GM12878 (cell line): ENCODE measurements around the gene C21orf58. TPM values are rescaled to one million over a fixed set of nuclear protein-coding genes. Genes with fewer than 3 reads are reported as not detected.

ENCODE experiments used
- ATAC-seq: fragments of 200-7000 bp; cut with Tn5 transposase; 3 replicates; pipeline ENCODE4 v1.9.1; 2020; ENCODE audit warnings: mild to moderate bottlenecking, moderate library complexity
- BruUV-seq: library from RNA; stranded (reverse); fragments of 400-500 nt; replicated peaks from 2 replicates; lab custom pipeline; 2021; lab: Mats Ljungman, UMichigan
- CTCF ChIA-PET: fragments of 300-600 bp; sonication (Branson Sonifier 250); formaldehyde crosslinking; extraction: SDS; loops from one replicate; lab custom pipeline; 2021; ENCODE audit warnings: inconsistent platforms; lab: Yijun Ruan, JAX
- POLR2A ChIA-PET: fragments of 350-600 bp; formaldehyde crosslinking; extraction: SDS; loops from one replicate; lab custom pipeline; 2021; ENCODE audit warnings: inconsistent platforms; lab: Charles Lee
- RAD21 ChIA-PET: fragments of 300-600 bp; sonication (Branson Sonifier 250); formaldehyde crosslinking; loops from one replicate; lab custom pipeline; 2023; ENCODE audit warnings: antibody characterized with exemption; ENCODE audit not compliant: unreplicated experiment; lab: Charles Lee
- SMC1A ChIA-PET: fragments of 300-600 bp; sonication (Branson Sonifier 250); formaldehyde crosslinking; loops from one replicate; lab custom pipeline; 2023; ENCODE audit not compliant: unreplicated experiment, uncharacterized antibody; lab: Charles Lee
- DNase-seq: peaks from one replicate; pipeline ENCODE4 v3.0.0-alpha.2; 2011; ENCODE audit warnings: low read depth, low spot score
- FAIRE-seq: peaks from 3 replicates; lab custom pipeline; 2011; peaks lifted over from hg19 to GRCh38; lab: Jason Lieb, UNC
- H2AFZ ChIP-seq: 2 replicates; pipeline ENCODE4 v1.6.0; 2011; ENCODE audit warnings: low read depth, low read length, control low read depth; ENCODE audit not compliant: control insufficient read depth
- H3K27ac ChIP-seq: 2 replicates; pipeline ENCODE4 v1.5.1; 2011; ENCODE audit warnings: control low read depth; ENCODE audit not compliant: control insufficient read depth, insufficient read depth
- H3K27me3 ChIP-seq, 2 experiments: replicated peaks in 1 of 2; 2 replicates each; pipeline versions ENCODE4 v1.6.0 to v1.6.1; 2011; ENCODE audit warnings: low read length in 1 of 2; ENCODE audit not compliant: control insufficient read depth in 2 of 2, insufficient read depth in 2 of 2
- H3K36me3 ChIP-seq, 2 experiments: 2 replicates each; pipeline ENCODE4 v1.5.1; 2011; ENCODE audit warnings: low read length in 1 of 2; ENCODE audit not compliant: control insufficient read depth in 2 of 2, insufficient read depth in 2 of 2
- H3K4me1 ChIP-seq: 2 replicates; pipeline ENCODE4 v1.6.1; 2011; ENCODE audit warnings: mild to moderate bottlenecking, low read length, moderate library complexity, mixed read lengths; ENCODE audit not compliant: control insufficient read depth, insufficient read depth
- H3K4me2 ChIP-seq: 2 replicates; pipeline ENCODE4 v1.6.0; 2011; ENCODE audit warnings: control low read depth; ENCODE audit not compliant: control insufficient read depth, insufficient read depth
- H3K4me3 ChIP-seq: fragments of 200-600 bp; sonication (generic); 2 replicates; pipeline ENCODE4 v1.5.1; 2016
- H3K79me2 ChIP-seq: 2 replicates; pipeline ENCODE4 v1.6.0; 2011; ENCODE audit warnings: low read length; ENCODE audit not compliant: control insufficient read depth, insufficient read depth
- H3K9ac ChIP-seq: 2 replicates; pipeline ENCODE4 v1.8.0; 2011; ENCODE audit warnings: low read length, control low read depth, mixed read lengths; ENCODE audit not compliant: control insufficient read depth, insufficient read depth
- H3K9me3 ChIP-seq: replicated peaks from 3 replicates; pipeline ENCODE4 v1.5.1; 2011; ENCODE audit warnings: mild to moderate bottlenecking, low read length; ENCODE audit not compliant: control insufficient read depth, insufficient read depth
- H4K20me1 ChIP-seq: 2 replicates; pipeline ENCODE4 v1.6.0; 2011; ENCODE audit not compliant: control insufficient read depth, insufficient read depth
- BACH1 ChIP-seq: fragments of 450-650 bp; IDR thresholded peaks from 2 replicates; pipeline ENCODE4 v1.6.1; 2017; ENCODE audit warnings: mild to moderate bottlenecking, borderline replicate concordance
- CBX3 ChIP-seq: fragments of 200-600 bp; sonication (generic); IDR thresholded peaks from 2 replicates; pipeline ENCODE4 v1.6.1; 2016; ENCODE audit warnings: low read depth, borderline replicate concordance
- CBX5 ChIP-seq: sonication (generic); IDR thresholded peaks from 2 replicates; pipeline ENCODE4 v1.6.1; 2016; ENCODE audit warnings: low read depth, moderate library complexity, mild to moderate bottlenecking, inconsistent platforms
- CHD4 ChIP-seq: fragments of 200-600 bp; sonication (generic); IDR thresholded peaks from 2 replicates; pipeline ENCODE4 v1.6.1; 2016; ENCODE audit warnings: mild to moderate bottlenecking
- E2F8 ChIP-seq: fragments of 450-650 bp; IDR thresholded peaks from 2 replicates; pipeline ENCODE4 v1.6.1; 2018; ENCODE audit warnings: mild to moderate bottlenecking, low read depth, moderate library complexity; ENCODE audit not compliant: partially characterized antibody
- ESRRA ChIP-seq: IDR thresholded peaks from 2 replicates; pipeline ENCODE4 v1.6.1; 2012; ENCODE audit warnings: mild to moderate bottlenecking, low read length, improper control_type of control experiment
- HDAC2 ChIP-seq: fragments of 200-600 bp; sonication (generic); IDR thresholded peaks from 2 replicates; pipeline ENCODE4 v1.6.1; 2017
- JUND ChIP-seq: IDR thresholded peaks from 2 replicates; pipeline ENCODE4 v1.6.1; 2012; ENCODE audit warnings: low read depth, mild to moderate bottlenecking, low read length, improper control_type of control experiment, moderate library complexity
- LARP7 ChIP-seq: fragments of 450-650 bp; IDR thresholded peaks from 2 replicates; pipeline ENCODE4 v1.6.1; 2017; ENCODE audit warnings: mild to moderate bottlenecking
- MTA3 ChIP-seq: IDR thresholded peaks from 2 replicates; pipeline ENCODE4 v1.6.1; 2012; ENCODE audit warnings: low read length, inconsistent platforms, borderline replicate concordance
- MYC ChIP-seq: IDR thresholded peaks from 2 replicates; pipeline ENCODE4 v1.6.1; 2011; ENCODE audit warnings: mild to moderate bottlenecking, low read length, moderate library complexity, inconsistent platforms; ENCODE audit not compliant: insufficient read depth, insufficient replicate concordance, insufficient read length, severe bottlenecking
- SUPT20H ChIP-seq: IDR thresholded peaks from 2 replicates; pipeline ENCODE4 v1.6.1; 2011; ENCODE audit warnings: low read depth, mild to moderate bottlenecking, low read length, moderate library complexity, borderline replicate concordance; ENCODE audit not compliant: control insufficient read depth
- TCF7 ChIP-seq: IDR thresholded peaks from 2 replicates; pipeline ENCODE4 v1.6.1; 2014; ENCODE audit warnings: antibody characterized with exemption, borderline replicate concordance
- WGBS: methylation state at CpG from one replicate; pipeline ENCODE4 v1.1.6; 2016; ENCODE audit warnings: low lambda C conversion rate; ENCODE audit not compliant: insufficient replicate concordance, insufficient coverage; ENCODE audit errors: missing lambda C conversion rate; 5-methylcytosine and 5-hydroxymethylcytosine counted together
- in situ Hi-C: fragments of 300-500 bp; cut with MboI; formaldehyde crosslinking; loops from 9 replicates; pipeline ENCODE4 v1.14.3; 2018; ENCODE audit warnings: mixed read lengths
- intact Hi-C: fragments of 100-400 bp; cut with micrococcal nuclease; formaldehyde crosslinking; loops from one replicate; pipeline ENCODE4 v1.14.2; 2022; ENCODE audit not compliant: unreplicated experiment
- polyA plus RNA-seq, 11 experiments: library from polyadenylated mRNA; depleted of rRNA in 4 of 11; unstranded in 6 of 11; stranded (reverse) in 5 of 11; fragments of >200 nt; fragmentation: Nextera tagmentation in 4 of 11; fragmentation: Illumina TruSeq in 1 of 11; extraction: Ambion mirVana in 4 of 11; extraction: Trizol in 1 of 11; gene quantifications; 1 replicate in 1 of 11; 2 replicates in 10 of 11; pipeline versions ENCODE4 v1.2.1 to v1.2.3, GENCODE V29; 2011 to 2016; ENCODE audit warnings: inconsistent platforms in 2 of 11, missing spikeins in 2 of 11, low read depth in 1 of 11
- total RNA-seq, 4 experiments: library from RNA; depleted of rRNA in 3 of 4; stranded (reverse); fragments of >200 nt in 3 of 4; fragmentation: Illumina TruSeq in 1 of 4; extraction: Trizol in 1 of 4; gene quantifications; 2 replicates each; pipeline versions ENCODE4 v1.2.1 to v1.2.3, GENCODE V29; 2013 to 2021
- TF ChIP-seq, protein P1 (sequence below): IDR thresholded peaks from 2 replicates; pipeline ENCODE4 v1.6.1; 2012; ENCODE audit warnings: low read depth, low read length, improper control_type of control experiment

C21orf58 gene
- total and polyA plus RNA-seq, 10 of the 15 experiments (the other 5 are each of a cell fraction or from before 2014, with no cell fraction given) = 1.1 to 22.3 (median 11.8) TPM

GRCh38 chr21:46346296-46347202 is 22.9 kb upstream of the C21orf58 start:
- RAD21 ChIA-PET = no interaction called here
- Histone ChIP-seq H2AFZ (no peak overlapping the region), H4K20me1 (no peaks in the 10 kb centered on the region), H3K79me2 (no peaks in the 10 kb centered on the region; the same call in 1 of the 2 replicates), H3K4me1 (no peaks in the 10 kb centered on the region), H3K27me3 (no peaks in the 10 kb centered on the region), H3K4me3 (no peak overlapping the region), H3K4me2 (no peak overlapping the region), H3K9me3 (no peaks in the 10 kb centered on the region)
- SMC1A ChIA-PET = no interaction called here
- CTCF ChIA-PET = no interaction called here
- DNase-seq (no peak), FAIRE-seq (no peak)
- BruUV-seq = no TSS peak
- intact Hi-C loops = no loop called here
- no peak for TF ChIP-seq MTA3
- TF ChIP-seq CBX3 = no peak
- TF ChIP-seq HDAC2 = no peak
- TF ChIP-seq, all 136 proteins: peak for 0
- WGBS = 91% methylated on average over 34 of the region's 34 CpGs
- no peak overlapping the region for H3K27ac ChIP-seq
- in situ Hi-C loops = no loop called here
- no peak for ATAC-seq
- POLR2A ChIA-PET = interaction anchor here (0.6 to 1.0 kb wide), 2 partner anchors 39 to 1198 kb away, joined by 4 to 5 read pairs; no protein-coding TSS in a partner anchor
- H3K36me3 ChIP-seq = peaks cover 22 to 33% of the 10 kb centered on the region in 2 experiments
- no peak overlapping the region for H3K9ac ChIP-seq

GRCh38 chr21:46345861-46346260 is 22.2 kb upstream of the C21orf58 start:
- RAD21 ChIA-PET = no interaction called here
- POLR2A ChIA-PET = no interaction called here
- Histone ChIP-seq H3K27ac (no peak overlapping the region), H3K79me2 (no peaks in the 10 kb centered on the region; the same call in 1 of the 2 replicates), H3K27me3 (no peaks in the 10 kb centered on the region), H3K4me3 (no peak overlapping the region), H3K9ac (no peak overlapping the region), H3K4me1 (no peaks in the 10 kb centered on the region), H3K36me3 (peaks cover 20 to 30% of the 10 kb centered on the region in 2 experiments), H3K4me2 (no peak overlapping the region), H2AFZ (no peak overlapping the region), H4K20me1 (no peaks in the 10 kb centered on the region), H3K9me3 (no peaks in the 10 kb centered on the region)
- CTCF ChIA-PET = no interaction called here
- DNase-seq = no peak
- 96% methylated on average over 14 of the region's 14 CpGs for WGBS
- ATAC-seq = no peak
- in situ Hi-C loops (no loop called here), intact Hi-C loops (no loop called here)
- SMC1A ChIA-PET = no interaction called here
- no peak for FAIRE-seq
- BruUV-seq = no TSS peak
- TF ChIP-seq SUPT20H = no peak
- no peak for TF ChIP-seq MYC
- TF ChIP-seq ESRRA = no peak
- TF ChIP-seq E2F8 = no peak
- TF ChIP-seq, protein P1, sequence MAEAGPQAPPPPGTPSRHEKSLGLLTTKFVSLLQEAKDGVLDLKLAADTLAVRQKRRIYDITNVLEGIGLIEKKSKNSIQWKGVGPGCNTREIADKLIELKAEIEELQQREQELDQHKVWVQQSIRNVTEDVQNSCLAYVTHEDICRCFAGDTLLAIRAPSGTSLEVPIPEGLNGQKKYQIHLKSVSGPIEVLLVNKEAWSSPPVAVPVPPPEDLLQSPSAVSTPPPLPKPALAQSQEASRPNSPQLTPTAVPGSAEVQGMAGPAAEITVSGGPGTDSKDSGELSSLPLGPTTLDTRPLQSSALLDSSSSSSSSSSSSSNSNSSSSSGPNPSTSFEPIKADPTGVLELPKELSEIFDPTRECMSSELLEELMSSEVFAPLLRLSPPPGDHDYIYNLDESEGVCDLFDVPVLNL = no peak
- no peak for TF ChIP-seq LARP7
- TF ChIP-seq CBX5 = no peak
- no peak for TF ChIP-seq BACH1
- no peak for TF ChIP-seq TCF7
- no peak for TF ChIP-seq CHD4
- no peak for TF ChIP-seq JUND
